GM12873 (cell line): ENCODE data around the gene SLN.

Source experiments
- TF ChIP-seq, protein P1 (sequence below): IDR thresholded peaks from 2 replicates; pipeline ENCODE4 v1.5.1; 2012; ENCODE audit warnings: low read depth, mild to moderate bottlenecking, moderate library complexity, low read length, control low read depth; ENCODE audit not compliant: insufficient read depth; ENCODE audit errors: missing control alignments

SLN gene

DNA sequence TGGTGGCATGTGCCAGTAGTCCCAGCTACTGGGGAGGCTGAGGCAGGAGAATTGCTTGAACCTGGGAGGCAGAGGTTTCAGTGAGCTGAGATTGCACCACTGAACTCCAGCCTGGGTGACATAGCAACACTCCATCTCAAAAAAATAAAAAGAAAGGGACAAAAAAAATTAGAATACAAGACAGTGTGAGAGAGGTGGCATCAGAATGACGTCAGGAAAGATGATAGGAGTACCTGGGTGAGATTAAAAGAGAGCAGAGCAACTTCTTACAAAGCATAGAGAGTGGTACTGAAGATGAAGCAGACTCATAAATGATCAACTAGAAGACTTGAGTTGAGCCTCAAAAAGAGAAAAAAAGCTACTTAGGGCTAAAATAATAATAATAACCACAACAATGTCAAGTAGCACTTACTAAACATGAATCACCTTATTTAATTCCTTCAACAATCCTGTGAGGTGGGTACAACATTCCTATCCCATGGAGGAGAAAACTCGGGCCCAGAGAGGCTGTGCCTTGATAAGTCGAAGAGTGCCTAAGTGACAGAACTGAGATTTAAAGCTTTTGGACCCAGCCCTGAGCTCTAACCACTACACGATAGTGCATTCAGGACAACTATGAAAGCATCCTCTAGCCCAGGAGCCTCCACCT lies 5.2 kb upstream of the SLN start:
- TF ChIP-seq, protein P1, sequence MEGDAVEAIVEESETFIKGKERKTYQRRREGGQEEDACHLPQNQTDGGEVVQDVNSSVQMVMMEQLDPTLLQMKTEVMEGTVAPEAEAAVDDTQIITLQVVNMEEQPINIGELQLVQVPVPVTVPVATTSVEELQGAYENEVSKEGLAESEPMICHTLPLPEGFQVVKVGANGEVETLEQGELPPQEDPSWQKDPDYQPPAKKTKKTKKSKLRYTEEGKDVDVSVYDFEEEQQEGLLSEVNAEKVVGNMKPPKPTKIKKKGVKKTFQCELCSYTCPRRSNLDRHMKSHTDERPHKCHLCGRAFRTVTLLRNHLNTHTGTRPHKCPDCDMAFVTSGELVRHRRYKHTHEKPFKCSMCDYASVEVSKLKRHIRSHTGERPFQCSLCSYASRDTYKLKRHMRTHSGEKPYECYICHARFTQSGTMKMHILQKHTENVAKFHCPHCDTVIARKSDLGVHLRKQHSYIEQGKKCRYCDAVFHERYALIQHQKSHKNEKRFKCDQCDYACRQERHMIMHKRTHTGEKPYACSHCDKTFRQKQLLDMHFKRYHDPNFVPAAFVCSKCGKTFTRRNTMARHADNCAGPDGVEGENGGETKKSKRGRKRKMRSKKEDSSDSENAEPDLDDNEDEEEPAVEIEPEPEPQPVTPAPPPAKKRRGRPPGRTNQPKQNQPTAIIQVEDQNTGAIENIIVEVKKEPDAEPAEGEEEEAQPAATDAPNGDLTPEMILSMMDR = no peak

DNA sequence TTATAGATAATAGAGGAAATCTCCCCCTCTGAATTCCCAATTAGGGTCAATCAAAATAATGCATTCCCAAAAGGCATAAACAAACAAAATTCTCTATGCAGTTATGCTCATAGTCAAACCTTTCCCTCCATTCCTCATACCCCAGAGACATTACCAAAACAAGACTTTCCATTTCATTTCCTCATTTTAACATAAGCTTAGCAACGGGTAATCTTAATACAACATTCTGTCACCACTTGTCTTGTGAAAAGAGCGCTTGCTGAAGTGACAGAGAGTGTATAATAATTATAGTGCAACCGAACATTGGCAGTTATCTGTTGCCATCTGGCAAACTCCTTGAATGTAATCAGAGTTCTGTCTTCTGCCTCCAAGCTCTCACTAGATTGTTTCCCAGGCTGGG lies 1.2 kb upstream of the SLN start:
- TF ChIP-seq, protein P1 = no peak

DNA sequence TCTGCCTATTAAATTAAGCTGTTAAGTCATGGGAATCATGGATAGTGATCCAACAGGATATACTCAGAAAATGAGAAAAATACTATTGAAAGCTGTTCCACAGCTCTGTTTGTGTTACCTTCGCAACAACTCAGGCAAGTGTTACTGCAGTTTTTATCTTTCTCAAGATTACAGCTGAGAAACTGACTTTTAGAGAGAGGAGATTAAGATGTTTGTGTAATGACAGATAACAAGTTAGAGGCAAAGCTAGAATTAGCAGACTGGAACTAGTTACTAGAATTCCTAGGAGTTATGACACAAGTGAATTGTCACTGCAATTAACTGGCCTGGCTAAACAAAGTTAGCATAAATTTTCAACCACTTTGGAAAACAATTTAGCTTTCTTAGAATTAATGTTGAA lies 1.6 kb downstream of the SLN start:
- TF ChIP-seq, protein P1 = no peak

DNA sequence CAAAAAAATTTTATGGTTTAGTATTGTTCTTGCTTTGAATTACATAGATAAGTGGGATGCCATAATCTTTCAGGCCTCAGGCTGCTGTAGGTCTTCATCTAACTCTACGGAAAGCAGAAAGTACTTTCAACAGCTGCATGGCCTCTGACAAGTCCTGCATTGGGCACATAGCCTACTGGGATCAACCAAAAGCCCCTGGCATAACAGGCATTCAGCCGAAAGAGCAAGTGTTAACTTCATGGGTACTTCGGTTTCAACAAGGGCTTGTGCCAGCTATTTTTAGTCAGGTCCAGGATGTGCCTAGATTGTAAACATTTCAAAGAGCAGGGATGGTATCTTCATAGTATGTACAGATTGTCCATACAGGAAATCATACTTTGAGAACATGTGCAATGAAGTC lies 3.1 kb downstream of the SLN start:
- TF ChIP-seq, protein P1 = no peak

DNA sequence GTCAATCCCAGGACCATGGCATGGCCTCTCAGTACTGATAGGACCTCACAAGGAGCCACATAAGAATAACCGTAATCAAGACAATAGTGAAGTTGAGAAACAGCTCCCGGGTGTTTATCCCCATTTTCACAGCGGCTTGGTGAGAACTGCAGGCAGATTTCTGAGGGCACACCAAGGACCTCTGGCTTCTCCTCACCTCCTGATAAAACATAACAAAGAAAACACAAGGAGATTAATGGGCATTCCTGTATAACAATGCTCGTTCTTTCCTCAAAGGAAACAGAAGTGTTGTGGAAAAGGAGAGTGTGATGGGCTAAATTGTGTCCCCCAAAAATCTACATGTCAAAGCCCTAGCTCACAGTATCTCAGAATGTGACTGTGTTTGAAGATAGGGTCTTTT lies 4.0 kb downstream of the SLN start:
- TF ChIP-seq, protein P1 = no peak

DNA sequence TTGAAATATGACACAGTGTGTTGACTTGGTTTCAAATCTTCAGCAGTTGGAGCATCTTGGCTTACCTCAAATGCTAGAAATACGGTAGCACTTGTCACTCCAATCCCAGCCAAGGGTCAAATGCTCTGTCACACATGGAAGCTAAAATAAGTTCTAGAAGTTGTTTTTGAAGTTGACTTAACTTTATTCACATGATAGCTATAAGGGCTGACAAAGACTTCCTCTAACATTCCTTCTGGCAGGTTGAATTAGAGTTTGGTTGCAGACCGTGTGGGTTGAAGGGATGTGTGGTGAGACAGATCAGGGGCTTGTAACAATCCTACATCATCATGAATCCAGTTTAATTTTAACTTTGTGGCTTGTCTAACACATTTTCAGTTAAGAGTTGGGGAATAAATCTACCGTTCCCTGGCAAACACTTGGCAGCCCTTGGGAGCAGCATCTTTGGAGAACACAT lies 4.6 kb downstream of the SLN start:
- TF ChIP-seq, protein P1 = no peak

DNA sequence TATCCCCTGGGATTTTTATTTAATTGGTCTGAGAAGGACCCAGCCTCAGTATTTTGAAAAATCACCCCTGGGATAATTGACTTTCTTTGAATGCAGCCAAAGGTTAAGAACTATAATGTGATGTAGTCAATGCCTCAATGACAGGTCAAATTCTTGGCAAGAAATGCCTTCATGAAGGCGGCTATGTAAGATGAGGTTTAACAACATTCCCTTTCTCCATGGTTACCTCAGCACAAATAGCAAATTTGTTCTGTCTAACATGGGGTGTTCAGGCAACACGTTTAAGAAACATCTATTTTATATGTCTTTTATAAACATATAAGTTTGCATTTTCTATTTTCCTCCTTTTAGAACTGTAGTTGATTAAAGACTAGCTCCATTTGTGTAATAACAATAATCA lies 5.3 kb downstream of the SLN start:
- TF ChIP-seq, protein P1 = no peak
